AG04449 (cell line): Measurements from ENCODE around the gene TMEM108.

Experiments used
- CTCF ChIA-PET: fragments of 350-600 bp; formaldehyde crosslinking; extraction: SDS; loops from one replicate; lab custom pipeline; 2021; ENCODE audit warnings: antibody characterized with exemption; lab: Yijun Ruan, JAX
- POLR2A ChIA-PET: fragments of 400-600, 350-600 bp; formaldehyde crosslinking; extraction: SDS; loops from one replicate; lab custom pipeline; 2020; ENCODE audit warnings: antibody characterized with exemption, inconsistent platforms; lab: Yijun Ruan, JAX
- DNase-seq: peaks from one replicate; pipeline ENCODE4 v3.0.0-alpha.2; 2010; ENCODE audit warnings: low read depth, low spot score
- H3K4me3 ChIP-seq: 2 replicates; pipeline ENCODE4 v1.5.1; 2011; ENCODE audit warnings: low read depth, mild to moderate bottlenecking, control low read depth, low read length
- CTCF ChIP-seq: IDR thresholded peaks from one replicate; pipeline ENCODE4 v1.5.1; 2011; ENCODE audit warnings: mild to moderate bottlenecking, moderate library complexity, low read length, control low read depth, inconsistent platforms; ENCODE audit not compliant: insufficient read depth; ENCODE audit errors: missing control alignments

Gene TMEM108

GRCh38 chr3:133077688-133078087 lies 39.5 kb downstream of the TMEM108 start:
- H3K4me3 ChIP-seq = no peak overlapping the region
- TF ChIP-seq CTCF = no peak
- CTCF ChIA-PET = no interaction called here

DNA sequence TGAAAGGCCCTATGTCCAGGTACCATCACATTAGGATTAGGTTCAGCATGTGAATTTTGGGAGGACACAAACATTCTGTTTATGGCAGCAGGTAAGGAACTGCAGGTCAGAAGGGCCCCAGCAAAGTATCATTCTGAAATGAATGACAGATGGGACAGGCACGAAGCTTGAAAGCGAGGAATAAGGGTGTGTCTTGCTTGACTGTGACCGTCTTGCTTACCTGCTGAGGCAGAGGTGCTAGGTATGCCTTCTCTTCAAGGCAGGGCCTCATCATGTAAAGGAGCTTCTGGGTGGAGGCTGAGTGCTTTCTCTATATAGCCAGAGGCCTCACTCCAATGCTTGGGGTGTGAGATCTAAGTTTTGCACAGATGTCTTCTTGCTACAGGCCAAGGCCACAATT lies 41.4 kb downstream of the TMEM108 start:
- H3K4me3 ChIP-seq = no peak overlapping the region
- ChIA-PET POLR2A (no interaction called here), CTCF (no interaction called here)
- DNase-seq = no peak
- TF ChIP-seq CTCF = no peak

More at GRCh38 chr3:133077688-133078087, 39.5 kb downstream of the TMEM108 start:
- no peak for DNase-seq
- POLR2A ChIA-PET = interaction anchor here (0.7 kb wide), 1 partner anchor 36 kb away, joined by 3 read pairs; no protein-coding TSS in a partner anchor

- DNase-seq = no peak
- ChIA-PET CTCF (no interaction called here), POLR2A (no interaction called here)
- H3K4me3 ChIP-seq = no peak overlapping the region
- no peak for TF ChIP-seq CTCF
Measured at GRCh38 chr3:133081016-133081415, 42.8 kb downstream of the TMEM108 start.

DNA sequence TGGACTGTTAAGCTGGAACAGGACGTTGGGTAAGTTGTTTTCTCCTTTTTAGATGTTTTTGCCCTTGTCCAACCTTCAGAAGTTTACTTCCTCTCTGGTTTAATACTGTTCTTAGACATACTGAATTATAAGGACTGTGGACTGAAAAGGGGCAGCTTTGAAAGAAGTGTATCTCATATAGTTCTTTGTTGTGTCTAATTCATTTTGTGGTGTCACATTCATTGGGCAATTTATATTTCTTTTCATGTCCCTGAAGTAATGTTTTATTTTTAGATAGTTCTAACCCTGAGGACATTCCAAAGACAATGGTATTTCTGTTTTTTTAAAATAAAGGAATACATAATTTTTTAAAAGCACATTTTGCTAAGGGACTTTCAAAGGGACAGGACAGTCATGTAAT lies 45.2 kb downstream of the TMEM108 start:
- POLR2A ChIA-PET = no interaction called here

DNA sequence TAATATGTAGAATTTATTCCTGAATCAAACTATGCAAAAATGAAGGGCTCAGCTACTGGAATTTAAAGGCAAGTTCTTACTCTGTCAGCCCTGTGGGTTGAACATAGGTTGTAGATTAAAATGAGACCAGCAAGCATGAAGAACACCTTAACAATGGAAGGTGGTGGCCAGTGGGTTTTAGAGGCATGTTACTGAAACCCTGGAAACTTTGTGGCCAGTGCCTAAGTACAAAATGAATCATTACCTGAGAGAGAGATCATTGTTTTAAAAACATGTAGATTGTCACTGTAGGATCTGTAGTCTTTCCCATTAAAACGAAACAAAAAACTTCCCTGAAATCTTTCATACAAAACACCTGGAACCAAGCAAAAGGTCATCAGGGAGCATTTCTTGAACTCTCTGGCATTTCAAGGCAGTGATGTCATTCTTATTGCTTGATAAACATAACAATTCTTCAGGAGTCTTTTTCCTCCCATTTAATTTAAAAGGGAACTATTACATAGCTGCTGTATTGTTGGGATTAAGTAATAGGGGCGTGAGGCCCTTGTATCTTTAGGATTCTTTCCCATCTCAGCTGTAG lies 51.8 kb downstream of the TMEM108 start:
- no peak for DNase-seq
- ChIA-PET CTCF (no interaction called here), POLR2A (no interaction called here)
- no peak overlapping the region for H3K4me3 ChIP-seq
- no peak for TF ChIP-seq CTCF

More for the DNA sequence above, 45.2 kb downstream of the TMEM108 start:
- DNase-seq = no peak
- no peak for TF ChIP-seq CTCF
- no peak overlapping the region for H3K4me3 ChIP-seq
- CTCF ChIA-PET = no interaction called here

- TF ChIP-seq CTCF = no peak
- POLR2A ChIA-PET = no interaction called here
Measured at GRCh38 chr3:133092681-133093080, 54.5 kb downstream of the TMEM108 start.

More at GRCh38 chr3:133092681-133093080, 54.5 kb downstream of the TMEM108 start:
- no peak for DNase-seq
- no peak overlapping the region for H3K4me3 ChIP-seq
- CTCF ChIA-PET = no interaction called here
